HCT116 (cell line): ENCODE measurements around the gene COMMD3. TPM values are rescaled to one million over a fixed set of nuclear protein-coding genes. Genes with fewer than 3 reads are reported as not detected.

Source experiments
- ATAC-seq: fragments of 200-7000 bp; cut with Tn5 transposase; 2 replicates; pipeline ENCODE4 v1.9.1; 2020; ENCODE audit warnings: mild to moderate bottlenecking, moderate library complexity
- BruUV-seq: library from RNA; stranded (reverse); fragments of 400-500 nt; replicated peaks from 2 replicates; lab custom pipeline; 2021; lab: Mats Ljungman, UMichigan
- CTCF ChIA-PET: fragments of 300-600 bp; sonication (Branson Sonifier 250); formaldehyde crosslinking; loops from one replicate; lab custom pipeline; 2021; ENCODE audit warnings: antibody characterized with exemption; lab: Charles Lee
- POLR2A ChIA-PET: fragments of 300-600, 350-600 bp; sonication (Branson Sonifier 250); formaldehyde crosslinking; loops from one replicate; lab custom pipeline; 2021; ENCODE audit warnings: antibody characterized with exemption; lab: Charles Lee
- RAD21 ChIA-PET, 2 experiments: fragments of 300-600 bp; sonication (Branson Sonifier 250); formaldehyde crosslinking; loops; one replicate each; lab custom pipeline; 2023; ENCODE audit warnings: low total read pairs in 2 of 2; ENCODE audit not compliant: uncharacterized antibody in 2 of 2, unreplicated experiment in 2 of 2, low non-redundant PET in 1 of 2; lab: Charles Lee
- DNase-seq: peaks from one replicate; pipeline ENCODE4 v3.0.0-alpha.2; 2010; ENCODE audit warnings: low read depth, low spot score
- H2AFZ ChIP-seq: fragments of 200-600 bp; shearing (Covaris generic), sonication (generic); 2 replicates; pipeline ENCODE4 v1.6.1; 2017; ENCODE audit warnings: low read depth, mixed run types, mixed read lengths, antibody characterized with exemption, low read length; ENCODE audit not compliant: poor library complexity, severe bottlenecking
- H3K27ac ChIP-seq: 2 replicates; pipeline ENCODE4 v1.5.1; 2012; ENCODE audit warnings: low read depth, low read length
- H3K27me3 ChIP-seq: fragments of 200-600 bp; sonication (generic); 2 replicates; pipeline ENCODE4 v1.6.1; 2016; ENCODE audit warnings: mixed run types, low read length, mixed read lengths; ENCODE audit not compliant: insufficient read depth
- H3K36me3 ChIP-seq, 2 experiments: fragments of 200-500 bp in 1 of 2; fragments of 200-600 bp in 1 of 2; sonication (Bioruptor generic) in 1 of 2; sonication (generic) in 1 of 2; 2 replicates each; pipeline versions ENCODE4 v1.5.1 to v1.6.1; 2014 to 2016; ENCODE audit warnings: low read length in 2 of 2, inconsistent platforms in 1 of 2, mixed read lengths in 1 of 2, mixed run types in 1 of 2; ENCODE audit not compliant: insufficient read depth in 2 of 2, control insufficient read depth in 1 of 2
- H3K4me1 ChIP-seq, 2 experiments: fragments of 200-600 bp in 1 of 2; sonication (generic) in 1 of 2; 2 replicates each; pipeline versions ENCODE4 v1.5.1 to v1.6.1; 2012 to 2017; ENCODE audit warnings: low read length in 2 of 2, inconsistent platforms in 1 of 2, mild to moderate bottlenecking in 1 of 2, mixed read lengths in 1 of 2, mixed run types in 1 of 2, moderate library complexity in 1 of 2; ENCODE audit not compliant: insufficient read depth in 2 of 2, control insufficient read depth in 1 of 2
- H3K4me2 ChIP-seq: fragments of 200-600 bp; sonication (generic); 2 replicates; pipeline ENCODE4 v1.6.1; 2017; ENCODE audit warnings: mixed run types, low read length, mixed read lengths
- H3K4me3 ChIP-seq, 2 experiments: fragments of 200-600 bp in 1 of 2; sonication (generic) in 1 of 2; replicated peaks in 1 of 2; 2 replicates each; pipeline ENCODE4 v1.5.1; 2011 to 2016; ENCODE audit warnings: low read length in 2 of 2, control low read depth in 1 of 2, low read depth in 1 of 2, mild to moderate bottlenecking in 1 of 2, mixed read lengths in 1 of 2, mixed run types in 1 of 2
- H3K79me2 ChIP-seq: fragments of 200-600 bp; sonication (generic); 2 replicates; pipeline ENCODE4 v1.6.1; 2017; ENCODE audit warnings: mild to moderate bottlenecking, mixed run types, low read length, moderate library complexity, mixed read lengths; ENCODE audit not compliant: insufficient read depth
- H3K9ac ChIP-seq: fragments of 200-600 bp; sonication (generic); 2 replicates; pipeline ENCODE4 v1.6.1; 2016; ENCODE audit warnings: low read length, mixed read lengths
- H3K9me2 ChIP-seq: fragments of 200-600 bp; sonication (generic), shearing (Covaris generic); 2 replicates; pipeline ENCODE4 v1.6.1; 2017; ENCODE audit warnings: mixed run types, mild to moderate bottlenecking, moderate library complexity; ENCODE audit not compliant: insufficient read depth
- H3K9me3 ChIP-seq, 2 experiments: fragments of 200-500 bp in 1 of 2; fragments of 200-600 bp in 1 of 2; sonication (Bioruptor generic) in 1 of 2; sonication (generic) in 1 of 2; 2 replicates each; pipeline ENCODE4 v1.6.1; 2014 to 2017; ENCODE audit warnings: low read length in 2 of 2, mixed read lengths in 2 of 2, inconsistent platforms in 1 of 2, low read depth in 1 of 2, mild to moderate bottlenecking in 1 of 2, mixed run types in 1 of 2, moderate library complexity in 1 of 2; ENCODE audit not compliant: control insufficient read depth in 1 of 2, insufficient read depth in 1 of 2
- H4K20me1 ChIP-seq: fragments of 200-600 bp; sonication (generic), shearing (Covaris generic); 2 replicates; pipeline ENCODE4 v1.6.1; 2017; ENCODE audit warnings: mixed run types, mild to moderate bottlenecking, moderate library complexity; ENCODE audit not compliant: insufficient read depth
- CBX3 ChIP-seq: IDR thresholded peaks from 2 replicates; pipeline ENCODE4 v1.6.1; 2012; ENCODE audit warnings: low read depth
- CEBPB ChIP-seq: IDR thresholded peaks from 2 replicates; pipeline ENCODE4 v1.6.1; 2012; ENCODE audit warnings: low read depth
- EGR1 ChIP-seq: IDR thresholded peaks from 2 replicates; pipeline ENCODE4 v1.6.1; 2012; ENCODE audit warnings: low read depth
- ELF1 ChIP-seq: IDR thresholded peaks from 2 replicates; pipeline ENCODE4 v1.6.1; 2012; ENCODE audit warnings: low read depth, borderline replicate concordance
- EZH2 ChIP-seq: fragments of 200-600 bp; sonication (generic); IDR thresholded peaks from 2 replicates; pipeline ENCODE4 v1.6.1; 2017; ENCODE audit warnings: antibody characterized with exemption, mixed run types
- FOSL1 ChIP-seq: IDR thresholded peaks from 2 replicates; pipeline ENCODE4 v1.6.1; 2012; ENCODE audit warnings: low read depth
- JUND ChIP-seq: IDR thresholded peaks from 2 replicates; pipeline ENCODE4 v1.6.1; 2012
- POLR2A ChIP-seq: IDR thresholded peaks from 2 replicates; pipeline ENCODE4 v1.7.0; 2011; ENCODE audit warnings: borderline replicate concordance; ENCODE audit not compliant: insufficient read depth, insufficient read length; ENCODE audit errors: extremely low read depth
- POLR2AphosphoS5 ChIP-seq: IDR thresholded peaks from 2 replicates; pipeline ENCODE4 v1.6.1; 2011; ENCODE audit warnings: mild to moderate bottlenecking, low read depth, low read length, moderate library complexity
- SP1 ChIP-seq: IDR thresholded peaks from 2 replicates; pipeline ENCODE4 v1.6.1; 2012; ENCODE audit warnings: low read depth
- TCF7L2 ChIP-seq: IDR thresholded peaks from 2 replicates; pipeline ENCODE4 v1.7.0; 2011; ENCODE audit warnings: borderline replicate concordance, inconsistent platforms; ENCODE audit not compliant: insufficient read depth, insufficient read length; ENCODE audit errors: extremely low read depth
- YY1 ChIP-seq: IDR thresholded peaks from 2 replicates; pipeline ENCODE4 v1.6.1; 2011; ENCODE audit warnings: low read length, low read depth, moderate library complexity, mild to moderate bottlenecking; ENCODE audit not compliant: insufficient replicate concordance; ENCODE audit errors: extremely low read depth
- ZNF274 ChIP-seq: fragments of 200-500 bp; sonication (Bioruptor generic); IDR thresholded peaks from 2 replicates; pipeline ENCODE4 v1.6.1; 2014; ENCODE audit warnings: mild to moderate bottlenecking, low read depth, low read length, inconsistent platforms
- intact Hi-C: fragments of 100-400 bp; cut with micrococcal nuclease; formaldehyde crosslinking; loops from 2 replicates; pipeline ENCODE4 v1.10.0; 2022
- total RNA-seq: library from RNA; stranded (reverse); gene quantifications from one replicate; pipeline ENCODE4 v1.2.1, GENCODE V29; 2021; ENCODE audit not compliant: unreplicated experiment
- TF ChIP-seq, protein P1 (sequence below): IDR thresholded peaks from 2 replicates; pipeline ENCODE4 v1.6.1; 2012
- TF ChIP-seq, protein P2 (sequence below): IDR thresholded peaks from 2 replicates; pipeline ENCODE4 v1.6.1; 2012; ENCODE audit warnings: low read depth
- TF ChIP-seq, protein P3 (sequence below): IDR thresholded peaks from 2 replicates; pipeline ENCODE4 v1.6.1; 2012

COMMD3 gene
- total RNA-seq, 1 experiment from 2014 or later, result 43.0 TPM

DNA sequence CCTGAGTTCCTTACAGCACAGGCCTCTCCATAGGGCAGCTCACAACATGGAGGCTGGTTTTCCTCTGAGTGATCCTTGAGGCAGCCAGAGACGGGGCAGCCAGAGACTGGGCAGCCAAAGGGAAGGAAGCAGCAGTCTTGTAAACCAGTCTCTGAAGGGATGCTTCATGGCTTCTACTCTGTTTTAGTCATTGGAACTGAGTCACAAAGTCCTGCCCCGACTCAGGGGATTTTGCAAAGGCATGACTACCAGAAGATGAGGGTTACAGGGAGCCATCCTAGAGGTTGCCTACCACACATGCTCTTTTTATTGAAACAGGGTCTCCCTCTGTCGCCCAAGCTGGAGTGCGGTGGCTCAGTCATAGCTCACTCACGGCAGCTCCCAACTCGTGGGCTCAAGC is 44.4 kb upstream of the COMMD3 start:
- TF ChIP-seq EGR1, result no peak
- no peak for TF ChIP-seq CBX3
- no peak for TF ChIP-seq YY1
- no peak for TF ChIP-seq TCF7L2
- TF ChIP-seq JUND, result no peak
- no peak for TF ChIP-seq POLR2AphosphoS5
- TF ChIP-seq POLR2A, result no peak
- TF ChIP-seq FOSL1, result no peak
- Histone ChIP-seq H3K4me1 (no peaks in the 10 kb centered on the region), H3K9me3 (no peaks in the 10 kb centered on the region), H3K27me3 (no peaks in the 10 kb centered on the region), H3K36me3 (no peaks in the 10 kb centered on the region), H3K9me2 (no peaks in the 10 kb centered on the region), H2AFZ (no peak overlapping the region), H3K4me3 (no peak overlapping the region), H3K27ac (no peak overlapping the region), H3K79me2 (no peaks in the 10 kb centered on the region), H4K20me1 (no peaks in the 10 kb centered on the region), H3K9ac (no peak overlapping the region), H3K4me2 (no peak overlapping the region)
- POLR2A ChIA-PET, result no interaction called here
- intact Hi-C loops, result no loop called here
- no TSS peak for BruUV-seq
- DNase-seq (no peak), ATAC-seq (no peak)
- RAD21 ChIA-PET, result no interaction called here
- CTCF ChIA-PET, result no interaction called here

DNA sequence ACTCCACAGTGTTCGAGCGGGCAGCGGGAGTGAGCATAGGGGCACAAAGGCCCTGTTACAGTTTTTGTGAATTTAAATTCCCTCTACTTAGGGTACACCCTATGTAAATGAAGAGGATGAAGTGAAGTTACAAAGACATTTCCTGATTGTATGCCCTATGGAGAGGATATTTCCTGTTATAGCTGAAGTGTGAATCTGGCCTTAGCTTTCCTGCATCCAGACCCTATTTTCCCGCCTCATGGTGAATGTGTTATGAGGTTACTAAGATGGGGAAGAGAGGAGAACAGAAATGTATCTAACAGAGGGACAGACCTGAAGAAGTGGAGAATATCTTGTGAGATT is 37.8 kb upstream of the COMMD3 start:
- no peaks in the 10 kb centered on the region for H4K20me1 ChIP-seq
- H3K79me2 ChIP-seq, result no peaks in the 10 kb centered on the region
- peak overlapping the region; percentile 30 to 53 for H3K4me3 ChIP-seq
- peak overlapping the region; percentile 76 for H3K4me2 ChIP-seq
- intact Hi-C loops, result no loop called here
- no peaks in the 10 kb centered on the region for H3K9me3 ChIP-seq
- H3K27ac ChIP-seq, result no peak overlapping the region
- BruUV-seq, result no TSS peak
- H2AFZ ChIP-seq, result peak overlapping the region; percentile 85
- no peaks in the 10 kb centered on the region for H3K36me3 ChIP-seq
- ChIA-PET CTCF (no interaction called here), POLR2A (interaction anchor here (1.3 kb wide), 1 partner anchor 37 kb away, joined by 3 read pairs; the partner anchor contains the start of gene COMMD3), RAD21 (no interaction called here)
- ATAC-seq (peak; percentile 48), DNase-seq (no peak)
- peaks cover 0 to 12% of the 10 kb centered on the region in 2 experiments; a peak in 2 of 4 replicates for H3K4me1 ChIP-seq
- TF ChIP-seq, protein P1, sequence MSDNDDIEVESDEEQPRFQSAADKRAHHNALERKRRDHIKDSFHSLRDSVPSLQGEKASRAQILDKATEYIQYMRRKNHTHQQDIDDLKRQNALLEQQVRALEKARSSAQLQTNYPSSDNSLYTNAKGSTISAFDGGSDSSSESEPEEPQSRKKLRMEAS, result no peak
- TF ChIP-seq YY1 (no peak), ZNF274 (no peak), ELF1 (no peak), JUND (no peak), EZH2 (no peak), TCF7L2 (no peak), SP1 (no peak), CEBPB (no peak), POLR2A (no peak), CBX3 (no peak), FOSL1 (no peak), POLR2AphosphoS5 (no peak)
- TF ChIP-seq, protein P2, sequence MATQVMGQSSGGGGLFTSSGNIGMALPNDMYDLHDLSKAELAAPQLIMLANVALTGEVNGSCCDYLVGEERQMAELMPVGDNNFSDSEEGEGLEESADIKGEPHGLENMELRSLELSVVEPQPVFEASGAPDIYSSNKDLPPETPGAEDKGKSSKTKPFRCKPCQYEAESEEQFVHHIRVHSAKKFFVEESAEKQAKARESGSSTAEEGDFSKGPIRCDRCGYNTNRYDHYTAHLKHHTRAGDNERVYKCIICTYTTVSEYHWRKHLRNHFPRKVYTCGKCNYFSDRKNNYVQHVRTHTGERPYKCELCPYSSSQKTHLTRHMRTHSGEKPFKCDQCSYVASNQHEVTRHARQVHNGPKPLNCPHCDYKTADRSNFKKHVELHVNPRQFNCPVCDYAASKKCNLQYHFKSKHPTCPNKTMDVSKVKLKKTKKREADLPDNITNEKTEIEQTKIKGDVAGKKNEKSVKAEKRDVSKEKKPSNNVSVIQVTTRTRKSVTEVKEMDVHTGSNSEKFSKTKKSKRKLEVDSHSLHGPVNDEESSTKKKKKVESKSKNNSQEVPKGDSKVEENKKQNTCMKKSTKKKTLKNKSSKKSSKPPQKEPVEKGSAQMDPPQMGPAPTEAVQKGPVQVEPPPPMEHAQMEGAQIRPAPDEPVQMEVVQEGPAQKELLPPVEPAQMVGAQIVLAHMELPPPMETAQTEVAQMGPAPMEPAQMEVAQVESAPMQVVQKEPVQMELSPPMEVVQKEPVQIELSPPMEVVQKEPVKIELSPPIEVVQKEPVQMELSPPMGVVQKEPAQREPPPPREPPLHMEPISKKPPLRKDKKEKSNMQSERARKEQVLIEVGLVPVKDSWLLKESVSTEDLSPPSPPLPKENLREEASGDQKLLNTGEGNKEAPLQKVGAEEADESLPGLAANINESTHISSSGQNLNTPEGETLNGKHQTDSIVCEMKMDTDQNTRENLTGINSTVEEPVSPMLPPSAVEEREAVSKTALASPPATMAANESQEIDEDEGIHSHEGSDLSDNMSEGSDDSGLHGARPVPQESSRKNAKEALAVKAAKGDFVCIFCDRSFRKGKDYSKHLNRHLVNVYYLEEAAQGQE, result no peak
- TF ChIP-seq, protein P3, sequence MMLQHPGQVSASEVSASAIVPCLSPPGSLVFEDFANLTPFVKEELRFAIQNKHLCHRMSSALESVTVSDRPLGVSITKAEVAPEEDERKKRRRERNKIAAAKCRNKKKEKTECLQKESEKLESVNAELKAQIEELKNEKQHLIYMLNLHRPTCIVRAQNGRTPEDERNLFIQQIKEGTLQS, result no peak
- H3K9me2 ChIP-seq, result no peaks in the 10 kb centered on the region
- peak overlapping the region; percentile 25; the same call in 1 of the 2 replicates for H3K9ac ChIP-seq
- no peaks in the 10 kb centered on the region for H3K27me3 ChIP-seq
